Activated T-cell treated with anti-CD3 and anti-CD28 coated beads for 48 hours (primary cell): ENCODE measurements around the gene SNAP25.

Source experiments
- DNase-seq: peaks from one replicate; pipeline ENCODE4 v3.0.0-alpha.2; 2020; ENCODE audit warnings: low read depth

Gene SNAP25

DNA sequence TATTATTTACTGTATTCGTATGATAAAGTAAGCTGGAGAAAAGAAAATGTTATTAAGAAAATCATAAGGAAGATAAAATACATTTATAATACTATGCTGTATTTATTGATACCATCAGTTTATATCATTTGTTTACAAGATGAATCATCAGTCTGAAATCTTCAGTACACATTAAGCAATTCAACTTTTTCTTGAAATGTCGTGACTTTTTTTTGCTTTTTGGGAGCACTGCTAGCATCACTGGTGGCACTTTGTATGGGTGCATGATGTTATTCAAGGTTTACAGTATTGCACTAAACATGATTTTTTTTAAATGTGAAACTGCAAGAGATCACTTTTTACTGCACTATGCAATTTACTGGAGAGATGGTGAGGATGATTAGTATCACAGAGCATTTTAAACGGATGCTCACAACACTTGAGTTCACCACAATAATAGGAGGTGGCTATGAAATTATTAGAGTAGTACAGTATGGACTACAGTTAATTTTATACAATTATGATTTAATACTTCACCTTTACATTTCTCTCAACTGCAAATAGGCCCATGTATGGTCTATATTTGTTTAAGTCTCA is 85.9 kb downstream of the SNAP25 start:
- DNase-seq, result no peak

DNA sequence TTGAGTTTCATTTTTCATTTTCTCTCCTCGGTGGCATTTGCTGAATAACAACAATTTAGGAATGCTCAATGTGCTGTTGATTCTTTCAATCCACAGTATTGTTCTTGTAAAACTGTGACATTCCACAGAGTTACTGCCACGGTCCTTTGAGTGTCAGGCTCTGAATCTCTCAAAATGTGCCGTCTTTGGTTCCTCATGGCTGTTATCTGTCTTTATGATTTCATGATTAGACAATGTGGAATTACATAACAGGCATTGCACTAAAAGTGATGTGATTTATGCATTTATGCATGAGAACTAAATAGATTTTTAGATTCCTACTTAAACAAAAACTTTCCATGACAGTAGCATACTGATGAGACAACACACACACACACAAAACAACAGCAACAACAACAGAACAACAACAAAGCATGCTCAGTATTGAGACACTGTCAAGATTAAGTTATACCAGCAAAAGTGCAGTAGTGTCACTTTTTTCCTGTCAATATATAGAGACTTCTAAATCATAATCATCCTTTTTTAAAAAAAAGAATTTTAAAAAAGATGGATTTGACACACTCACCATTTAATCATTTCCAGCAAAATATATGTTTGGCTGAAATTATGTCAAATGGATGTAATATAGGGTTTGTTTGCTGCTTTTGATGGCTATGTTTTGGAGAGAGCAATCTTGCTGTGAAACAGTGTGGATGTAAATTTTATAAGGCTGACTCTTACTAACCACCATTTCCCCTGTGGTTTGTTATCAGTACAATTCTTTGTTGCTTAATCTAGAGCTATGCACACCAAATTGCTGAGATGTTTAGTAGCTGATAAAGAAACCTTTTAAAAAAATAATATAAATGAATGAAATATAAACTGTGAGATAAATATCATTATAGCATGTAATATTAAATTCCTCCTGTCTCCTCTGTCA is 88.1 kb downstream of the SNAP25 start:
- no peak for DNase-seq

DNA sequence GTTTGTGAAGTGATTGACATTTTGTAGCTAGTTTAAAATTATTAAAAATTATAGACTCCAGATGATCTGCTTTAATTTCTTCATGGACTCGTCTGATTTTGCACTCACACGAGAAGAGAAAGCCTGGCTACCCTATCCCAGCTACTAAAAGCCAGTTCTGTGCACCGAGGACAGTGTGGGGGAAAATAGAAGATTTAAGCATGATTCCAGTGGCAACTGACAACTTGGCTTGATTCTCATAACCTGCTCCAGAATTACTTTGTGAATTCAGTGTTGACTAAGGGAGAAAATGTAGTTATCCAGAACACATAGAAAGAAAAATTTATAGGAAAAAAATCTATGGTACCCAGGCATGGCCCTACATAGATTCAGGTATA is 88.7 kb downstream of the SNAP25 start:
- DNase-seq, result no peak

DNA sequence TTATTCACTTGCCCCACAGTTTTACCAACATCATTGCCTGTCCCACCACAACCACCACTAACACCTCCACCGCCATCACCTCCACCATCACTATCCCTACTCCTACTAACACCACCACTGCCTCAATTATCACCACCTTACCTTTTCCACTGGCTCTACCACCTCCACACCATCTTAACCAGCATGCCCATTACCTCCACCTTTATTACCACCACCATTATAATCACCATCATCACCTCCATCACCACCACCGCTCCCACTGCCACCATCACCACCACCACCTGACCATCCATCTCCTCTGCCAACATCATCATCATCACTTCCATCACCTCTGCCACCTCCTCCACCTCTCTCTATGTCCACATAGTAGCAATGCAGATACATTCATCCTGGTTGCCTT is 90.0 kb downstream of the SNAP25 start:
- no peak for DNase-seq

DNA sequence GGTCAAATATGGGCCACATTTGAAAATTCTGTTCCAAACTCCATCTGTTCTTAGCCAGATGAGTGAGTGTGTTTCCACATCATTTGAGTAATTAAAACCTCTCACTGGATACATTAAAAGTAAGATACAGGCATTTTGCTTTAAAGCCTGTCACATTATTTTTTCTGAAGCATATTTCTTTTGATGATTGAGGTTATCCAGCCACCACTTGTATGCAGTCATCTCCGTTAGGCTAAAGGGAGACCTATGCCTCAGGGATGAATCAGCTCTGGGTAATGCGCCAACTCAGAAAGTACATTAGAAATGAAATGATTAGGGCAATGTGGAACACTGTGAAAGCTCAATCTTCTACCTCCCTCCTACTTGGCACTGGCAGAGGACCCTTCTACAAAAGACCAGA is 90.7 kb downstream of the SNAP25 start:
- no peak for DNase-seq

DNA sequence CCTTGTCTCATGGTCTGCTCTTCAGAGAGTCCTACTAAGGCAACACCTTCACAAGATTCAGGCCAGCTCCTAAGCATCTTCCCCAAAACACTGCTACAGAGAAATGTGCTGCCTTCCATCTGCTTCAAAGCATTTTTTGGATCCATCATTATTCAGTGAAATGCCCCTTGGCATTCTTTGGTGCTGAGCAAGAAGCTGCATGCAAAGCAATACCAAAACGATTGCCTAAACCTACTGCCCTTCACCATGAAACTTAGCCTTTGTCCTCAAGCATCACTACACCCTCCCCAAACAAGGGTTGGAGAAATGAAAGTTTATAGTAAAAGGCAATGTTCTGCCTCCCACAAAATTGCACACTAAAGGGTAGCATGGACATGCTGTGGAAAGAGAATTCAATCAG is 93.5 kb downstream of the SNAP25 start:
- DNase-seq, result no peak

DNA sequence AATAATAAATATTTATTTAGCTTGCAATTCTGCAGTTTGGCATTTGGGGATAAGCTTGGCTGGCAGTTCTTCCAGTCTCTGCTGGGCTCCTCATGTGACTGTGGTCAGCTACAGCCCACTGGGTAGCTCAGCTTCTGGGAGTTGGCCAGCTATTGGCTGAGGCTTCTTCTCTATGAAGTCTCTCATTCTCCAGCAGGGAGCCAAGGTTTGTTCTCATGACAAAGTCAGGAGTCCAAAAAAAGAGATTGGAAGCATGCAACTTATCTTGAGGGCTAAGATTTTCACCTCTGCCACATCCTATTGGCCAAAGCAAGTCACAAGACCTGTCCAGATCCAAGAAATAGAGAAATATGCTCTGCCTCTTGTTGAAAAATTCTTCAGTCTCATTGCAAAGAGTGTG is 94.6 kb downstream of the SNAP25 start:
- DNase-seq, result no peak

DNA sequence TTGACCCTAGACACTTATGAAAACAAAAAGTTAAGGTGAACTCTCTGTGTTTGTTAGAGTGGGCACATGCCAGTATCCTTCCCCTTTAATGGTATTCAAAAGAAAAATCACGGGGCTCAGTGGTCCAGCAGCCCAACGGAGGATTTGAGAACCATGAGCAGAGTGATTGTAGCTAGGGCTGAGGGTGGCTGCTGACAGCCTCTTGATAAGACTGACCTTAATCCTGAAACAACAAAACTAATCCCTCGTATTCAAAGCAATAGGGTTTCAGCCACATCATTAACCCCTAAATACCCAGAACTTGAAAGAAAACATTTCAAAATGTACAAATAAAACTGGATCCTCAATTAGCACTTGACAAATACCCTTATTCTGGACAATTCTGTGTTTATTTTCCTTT is 95.1 kb downstream of the SNAP25 start:
- no peak for DNase-seq

DNA sequence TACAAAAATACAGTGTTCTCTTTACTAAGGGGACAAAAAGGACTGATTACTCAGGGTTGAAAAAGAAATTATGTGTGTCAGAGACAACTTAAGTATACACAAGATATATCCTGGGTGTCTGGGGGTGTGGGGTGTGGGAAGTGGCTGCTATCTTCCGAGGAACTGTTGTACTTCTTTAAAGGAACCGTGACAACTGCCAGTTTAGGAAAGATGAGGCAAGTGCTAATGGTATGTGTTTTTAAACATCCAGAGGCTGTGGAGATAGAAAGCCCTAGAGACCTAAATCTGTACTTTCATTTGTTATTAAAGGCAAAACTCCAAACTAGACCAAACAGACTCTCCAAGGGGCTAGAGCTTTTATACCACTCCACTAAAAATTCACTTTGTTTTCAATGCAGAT is 95.6 kb downstream of the SNAP25 start:
- DNase-seq, result no peak

DNA sequence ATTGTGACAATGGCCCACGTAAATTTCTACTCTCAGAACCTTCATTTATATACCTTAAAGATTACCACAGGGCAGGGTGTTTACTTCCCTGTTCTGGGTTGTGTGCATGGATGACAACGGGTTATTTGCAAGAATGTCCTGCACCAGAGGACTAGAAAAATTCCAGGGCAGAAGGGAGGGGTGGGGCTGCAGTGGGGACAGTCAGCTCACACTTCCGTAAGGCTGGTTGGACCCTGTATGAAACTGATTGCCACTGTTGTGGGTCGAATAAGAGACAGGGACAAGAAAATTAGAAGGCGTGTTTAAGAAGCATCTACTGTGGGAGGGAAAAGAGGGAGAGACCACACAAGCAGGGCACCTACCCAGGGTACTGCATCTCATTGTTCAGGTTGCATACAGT is 96.5 kb downstream of the SNAP25 start:
- DNase-seq, result no peak

DNA sequence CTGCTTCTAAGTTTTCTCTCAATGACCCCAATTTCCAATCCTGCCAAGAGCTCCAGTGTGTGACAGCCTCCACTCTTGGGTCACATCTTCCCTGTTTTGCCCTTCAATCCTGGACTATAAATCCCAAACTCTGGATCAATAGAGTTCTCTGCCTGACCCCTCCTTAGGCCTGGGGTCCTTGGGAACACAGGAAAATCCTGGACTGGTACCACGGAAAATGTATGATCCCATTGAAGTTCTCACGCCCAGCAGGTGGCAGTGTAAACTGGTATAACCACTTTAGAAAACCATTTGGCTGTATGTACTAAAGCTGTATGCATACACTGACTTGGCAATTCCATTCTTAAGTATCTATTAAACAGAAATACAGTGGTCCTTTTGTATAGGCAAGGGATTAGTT is 98.0 kb downstream of the SNAP25 start:
- no peak for DNase-seq

DNA sequence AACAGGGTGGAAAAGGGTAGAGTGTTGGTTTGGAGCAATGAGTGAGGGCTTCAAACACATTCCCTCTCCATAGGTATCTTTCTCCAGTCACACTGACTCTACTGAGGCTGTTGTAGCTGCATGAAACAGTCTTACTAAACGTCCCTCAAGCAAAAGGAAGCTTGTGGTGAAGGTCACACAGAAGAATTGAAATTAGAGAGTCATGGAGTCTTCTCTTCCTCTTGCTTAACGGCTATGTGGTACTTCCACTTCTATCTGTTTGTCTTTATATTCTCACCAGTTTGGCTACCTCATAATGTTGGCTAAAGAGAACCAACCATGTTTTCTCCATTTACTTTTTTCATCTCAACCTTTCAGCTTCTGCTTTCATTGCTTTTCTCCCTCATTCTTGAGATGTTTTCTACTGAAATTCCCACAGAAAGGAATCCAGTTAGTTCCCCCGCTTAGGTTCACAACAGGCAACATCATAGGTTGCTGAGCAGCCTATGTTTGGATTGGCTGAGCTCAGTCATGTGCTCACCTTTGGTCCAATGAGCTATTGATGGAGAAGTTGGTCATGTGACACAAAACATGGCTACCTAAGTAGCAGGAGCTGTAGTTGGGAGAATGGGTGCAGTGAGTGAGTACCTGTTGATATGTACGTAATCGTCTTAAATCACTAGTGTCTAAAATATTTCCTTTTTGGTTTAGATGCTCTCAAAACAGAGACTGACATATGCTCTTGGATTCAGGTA is 99.8 kb downstream of the SNAP25 start:
- DNase-seq, result no peak

DNA sequence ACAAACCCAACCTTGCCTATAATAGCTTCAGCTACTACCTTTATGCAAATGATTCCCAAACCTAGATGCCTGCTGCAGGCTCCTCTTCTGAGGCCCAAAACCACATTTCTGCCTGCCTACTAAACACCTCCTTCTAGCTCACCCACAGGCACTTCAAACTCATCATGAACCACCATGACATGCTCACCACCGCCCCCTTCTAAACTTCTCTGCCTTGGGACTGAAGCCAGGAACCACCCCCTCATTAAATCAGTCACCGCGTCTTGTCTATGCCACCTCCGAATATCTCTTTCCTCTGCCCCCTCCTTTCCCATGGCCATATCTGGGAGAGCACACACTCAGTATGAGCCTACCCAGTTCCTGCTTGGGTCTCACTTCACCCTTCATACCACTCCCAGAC is 101.2 kb downstream of the SNAP25 start:
- no peak for DNase-seq

DNA sequence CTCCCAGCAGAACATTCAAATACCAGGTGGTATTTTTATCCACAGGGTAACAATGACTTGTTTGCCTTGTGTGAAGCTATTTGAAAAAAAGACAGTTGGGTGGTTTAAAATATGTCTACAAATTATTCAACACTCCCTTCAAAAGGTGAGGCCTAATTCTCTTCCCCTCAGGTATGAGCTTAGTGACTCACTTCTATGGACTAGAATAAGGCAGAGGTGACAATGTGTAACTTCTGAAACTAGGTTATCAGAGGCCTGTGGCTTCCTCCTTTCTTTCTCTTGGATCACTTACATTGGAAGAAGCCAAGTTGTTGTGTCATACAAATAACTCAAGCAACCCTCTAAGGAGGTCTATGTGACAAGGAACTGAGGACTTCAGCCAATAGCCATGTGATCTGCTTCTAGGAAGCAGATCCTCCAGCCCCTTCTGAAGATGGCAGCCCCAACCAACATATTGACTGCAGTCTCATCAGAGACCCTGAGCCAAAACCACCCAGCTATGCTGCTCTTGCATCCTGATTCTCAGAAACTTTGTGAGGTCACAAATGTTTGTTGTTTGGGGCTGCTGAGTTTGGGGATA is 102.6 kb downstream of the SNAP25 start:
- DNase-seq, result no peak

DNA sequence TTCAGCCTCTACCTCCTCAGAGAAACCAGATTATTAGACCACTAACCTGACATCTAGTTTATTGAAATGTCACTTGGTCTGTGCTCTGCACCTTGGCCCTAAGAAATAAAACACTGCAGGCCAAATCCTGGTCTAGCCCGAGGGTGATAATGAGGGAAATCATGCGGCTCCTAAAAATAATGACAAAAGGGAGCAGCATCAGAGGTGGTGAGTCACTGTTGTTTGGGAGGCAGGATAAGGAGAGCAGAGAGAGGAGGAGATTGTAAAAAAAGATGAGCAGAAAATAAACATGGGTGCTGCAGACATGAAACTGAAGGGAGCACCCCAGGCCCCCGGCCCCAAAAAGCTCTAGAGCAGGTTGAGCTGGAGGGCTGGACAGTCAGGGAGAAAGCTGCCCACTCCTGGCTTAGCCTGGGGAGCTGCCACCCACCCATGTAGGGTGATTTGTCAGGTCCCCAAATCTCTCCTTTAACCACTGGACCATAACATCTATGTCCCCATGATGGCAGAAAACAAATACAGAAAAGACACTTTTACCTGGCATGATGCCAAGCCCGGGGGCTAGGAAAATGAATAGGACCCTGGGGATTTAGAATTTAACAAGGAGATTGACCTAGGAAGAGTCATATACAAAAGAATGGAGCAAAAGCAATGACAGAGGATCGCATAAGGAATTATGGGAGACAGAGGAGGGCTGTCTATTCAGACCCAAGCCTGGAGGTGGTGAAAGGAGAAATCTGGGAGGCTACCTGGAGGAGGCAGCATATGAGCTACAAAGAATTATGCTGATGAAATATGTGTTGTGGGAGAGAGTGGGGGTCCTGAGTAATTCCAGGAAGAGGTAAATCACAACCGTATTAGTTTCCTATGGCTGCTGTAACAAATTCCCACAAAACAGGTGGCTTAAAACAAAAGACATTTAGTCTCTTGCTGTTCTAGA is 103.7 kb downstream of the SNAP25 start:
- no peak for DNase-seq

DNA sequence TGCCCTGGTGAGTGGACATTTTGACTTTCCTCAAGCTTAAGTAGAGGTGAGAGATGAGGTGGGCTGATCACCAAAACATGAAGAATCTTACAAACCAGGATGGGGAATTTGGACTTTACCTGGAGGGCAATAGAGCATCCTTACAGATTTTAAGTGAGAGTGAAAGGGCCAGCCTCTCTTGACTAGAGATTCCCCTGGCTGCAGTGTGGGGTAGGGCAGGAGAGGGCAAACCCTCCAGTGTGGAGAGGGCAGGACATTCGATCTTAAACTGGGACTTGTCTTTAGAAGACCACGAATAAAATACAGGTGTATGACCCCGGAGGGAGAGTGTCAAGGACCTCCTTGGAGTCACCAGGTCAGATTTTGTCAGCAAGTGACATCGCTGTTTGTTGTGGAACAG is 105.1 kb downstream of the SNAP25 start:
- no peak for DNase-seq

DNA sequence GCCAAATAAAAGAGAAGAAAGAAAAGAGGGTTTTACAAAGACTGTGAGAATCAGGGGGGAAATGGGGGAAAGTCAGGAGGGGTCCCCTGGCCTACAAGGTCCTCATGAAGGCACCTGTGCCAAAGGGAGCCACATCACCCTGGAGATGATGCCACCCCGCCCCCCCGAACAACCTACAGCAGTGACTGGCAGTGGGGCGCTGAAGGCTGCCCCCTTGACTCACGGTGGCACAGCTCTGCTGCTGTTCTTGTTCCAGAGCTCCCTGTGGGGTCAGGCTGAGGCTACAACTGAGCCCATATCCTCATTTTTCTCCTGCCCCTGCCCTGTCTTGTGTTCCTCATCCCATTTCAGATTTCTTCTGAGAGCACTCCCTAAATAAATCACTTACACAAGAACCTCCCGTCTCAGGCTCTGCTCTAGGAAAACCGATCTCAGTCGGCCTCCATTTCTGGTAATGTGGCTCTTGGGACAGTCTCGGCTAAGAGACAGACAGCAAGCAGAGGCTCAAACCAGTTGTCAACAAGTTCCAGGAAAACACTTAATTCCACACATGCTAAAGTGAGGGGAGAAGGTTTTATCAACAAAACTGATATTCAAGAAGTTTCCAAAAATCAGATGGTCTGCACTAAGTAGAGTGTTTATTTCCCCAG is 105.7 kb downstream of the SNAP25 start:
- no peak for DNase-seq

DNA sequence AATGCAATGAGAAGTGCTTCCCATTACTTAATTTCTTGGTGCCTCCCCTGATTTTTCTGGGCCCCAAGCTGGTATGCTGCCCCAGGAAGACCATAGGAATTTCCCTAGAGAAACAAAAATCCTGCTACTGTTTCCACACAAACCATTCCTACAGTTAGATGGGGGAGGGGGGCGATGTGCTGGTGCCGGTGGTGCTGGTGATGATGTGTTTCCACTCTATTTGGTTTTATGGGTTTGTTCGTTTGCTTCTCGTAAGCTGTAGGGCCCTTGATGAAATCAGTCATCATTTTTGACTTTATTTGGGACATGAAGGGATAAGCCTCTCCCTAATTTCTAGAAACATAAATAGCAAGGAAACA is 110.2 kb downstream of the SNAP25 start:
- DNase-seq, result no peak

DNA sequence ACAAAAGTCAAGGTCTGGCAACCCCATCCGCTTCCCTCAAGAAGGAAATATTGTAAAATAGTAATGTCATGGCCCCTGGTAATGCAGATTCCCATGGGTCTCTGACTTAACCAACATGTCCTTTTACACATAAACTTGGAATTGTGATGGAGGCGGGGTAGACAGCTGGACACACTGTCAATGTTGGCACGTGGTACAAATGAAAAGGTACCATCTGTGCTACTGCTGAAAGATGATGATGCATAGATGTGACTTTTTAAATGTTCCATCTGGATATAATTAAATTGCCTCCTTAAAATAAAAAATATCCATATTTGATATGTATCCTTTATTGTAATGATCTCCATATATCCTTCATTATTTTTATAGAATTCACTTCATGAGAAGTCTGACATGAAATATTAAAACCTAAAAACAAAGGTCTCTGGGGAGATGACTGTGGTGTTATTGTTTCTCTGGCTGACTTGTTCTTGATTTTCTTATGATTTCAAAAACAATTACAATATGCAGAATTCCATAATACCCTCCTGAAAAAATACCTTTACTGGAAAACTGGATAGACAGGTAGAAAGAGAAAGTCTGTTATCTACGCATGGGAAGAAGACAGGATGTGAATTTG is 110.9 kb downstream of the SNAP25 start:
- no peak for DNase-seq

DNA sequence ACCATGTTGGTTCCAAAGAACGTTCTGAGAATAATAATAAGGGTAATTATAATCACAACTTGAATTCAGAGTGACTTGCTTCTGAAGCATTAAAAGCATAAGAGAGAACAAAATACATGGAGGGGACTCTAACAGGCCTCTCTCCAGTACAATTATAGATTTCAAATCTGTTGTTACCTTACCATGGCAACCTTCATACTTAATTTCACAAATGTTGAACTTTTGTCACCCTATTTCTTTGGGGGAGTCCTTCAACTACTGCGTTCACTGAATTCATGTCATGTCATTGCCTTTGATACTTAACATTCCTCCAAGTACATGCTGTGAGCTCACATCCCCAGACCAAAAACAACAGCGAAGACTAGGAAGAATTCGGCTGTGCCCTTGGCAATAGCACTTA is 111.4 kb downstream of the SNAP25 start:
- DNase-seq, result no peak
